SK-N-SH (cell line): ENCODE results near the gene BNIP5. TPM values are rescaled to one million over a fixed set of nuclear protein-coding genes. Genes with fewer than 3 reads are reported as not detected.

Experiments
- CTCF ChIA-PET: fragments of 300-600, 350-600 bp; formaldehyde crosslinking; extraction: SDS; loops from one replicate; lab custom pipeline; 2021; lab: Yijun Ruan, JAX
- POLR2A ChIA-PET: fragments of 350-600 bp; sonication (Branson Sonifier 250); formaldehyde crosslinking; extraction: SDS; loops from one replicate; lab custom pipeline; 2020; ENCODE audit warnings: antibody characterized with exemption, inconsistent platforms; lab: Yijun Ruan, JAX
- DNase-seq: peaks from one replicate; pipeline ENCODE4 v3.0.0; 2012
- H2AFZ ChIP-seq: fragments of 200-600 bp; sonication (generic); 2 replicates; pipeline ENCODE4 v1.8.1; 2016; ENCODE audit warnings: antibody characterized with exemption, mild to moderate bottlenecking, low read depth
- H3F3A ChIP-seq: fragments of 200-600 bp; sonication (generic); replicated peaks from 2 replicates; pipeline ENCODE3; 2016; ENCODE audit warnings: antibody characterized with exemption, mild to moderate bottlenecking; ENCODE audit not compliant: insufficient read depth
- H3K27ac ChIP-seq, 2 experiments: fragments of 200-500 bp in 1 of 2; fragments of 200-600 bp in 1 of 2; sonication (Bioruptor generic) in 1 of 2; sonication (generic), shearing (Covaris generic) in 1 of 2; 2 replicates each; pipeline versions ENCODE4 v1.5.1 to v1.6.1; 2014 to 2016; ENCODE audit warnings: low read depth in 2 of 2, inconsistent platforms in 1 of 2, low read length in 1 of 2, mild to moderate bottlenecking in 1 of 2, mixed read lengths in 1 of 2
- H3K27me3 ChIP-seq: fragments of 200-600 bp; sonication (generic), shearing (Covaris generic); 2 replicates; pipeline ENCODE4 v1.6.1; 2016; ENCODE audit warnings: mixed run types; ENCODE audit not compliant: insufficient read depth
- H3K36me3 ChIP-seq, 2 experiments: fragments of 200-500 bp in 1 of 2; fragments of 200-600 bp in 1 of 2; sonication (Bioruptor generic) in 1 of 2; sonication (generic) in 1 of 2; replicated peaks in 1 of 2; 2 replicates each; pipeline versions ENCODE3 to v1.5.1; 2014 to 2016; ENCODE audit warnings: low read length in 1 of 2, mild to moderate bottlenecking in 1 of 2; ENCODE audit not compliant: insufficient read depth in 2 of 2, control insufficient read depth in 1 of 2
- H3K4me1 ChIP-seq, 2 experiments: fragments of 200-500 bp in 1 of 2; fragments of 200-600 bp in 1 of 2; sonication (Bioruptor generic) in 1 of 2; sonication (generic), shearing (Covaris generic) in 1 of 2; 2 replicates each; pipeline versions ENCODE4 v1.5.1 to v1.6.1; 2014 to 2016; ENCODE audit warnings: low read depth in 1 of 2, low read length in 1 of 2, mixed run types in 1 of 2; ENCODE audit not compliant: insufficient read depth in 2 of 2, control insufficient read depth in 1 of 2
- H3K4me2 ChIP-seq: fragments of 200-600 bp; sonication (generic), shearing (Covaris generic); 2 replicates; pipeline ENCODE4 v1.6.1; 2017; ENCODE audit warnings: mixed run types
- H3K4me3 ChIP-seq, 2 experiments: fragments of 200-500 bp in 1 of 2; fragments of 200-600 bp in 1 of 2; sonication (Bioruptor generic) in 1 of 2; sonication (generic), shearing (Covaris generic) in 1 of 2; 2 replicates each; pipeline versions ENCODE4 v1.5.1 to v1.8.1; 2014 to 2016; ENCODE audit warnings: low read depth in 2 of 2, inconsistent platforms in 1 of 2, low read length in 1 of 2, mild to moderate bottlenecking in 1 of 2, mixed read lengths in 1 of 2, moderate library complexity in 1 of 2
- H3K79me2 ChIP-seq: fragments of 200-600 bp; sonication (generic); 2 replicates; pipeline ENCODE4 v1.8.1; 2017; ENCODE audit warnings: mild to moderate bottlenecking; ENCODE audit not compliant: insufficient read depth
- H3K9ac ChIP-seq: fragments of 200-600 bp; sonication (generic); 2 replicates; pipeline ENCODE4 v1.6.1; 2017; ENCODE audit warnings: mixed run types
- H3K9me2 ChIP-seq: fragments of 200-600 bp; sonication (generic); 2 replicates; pipeline ENCODE4 v1.6.1; 2017; ENCODE audit warnings: mixed run types
- H3K9me3 ChIP-seq: fragments of 200-600 bp; sonication (generic); 2 replicates; pipeline ENCODE4 v1.6.1; 2017; ENCODE audit warnings: mixed run types, mild to moderate bottlenecking, moderate library complexity
- H4K20me1 ChIP-seq: fragments of 200-600 bp; sonication (generic); 2 replicates; pipeline ENCODE4 v1.6.1; 2017; ENCODE audit warnings: mild to moderate bottlenecking, mixed run types; ENCODE audit not compliant: insufficient read depth
- ELF1 ChIP-seq: IDR thresholded peaks from 2 replicates; pipeline ENCODE4 v1.4.0; 2012
- FOSL2 ChIP-seq: IDR thresholded peaks from 2 replicates; pipeline ENCODE4 v1.4.0; 2012; ENCODE audit warnings: low read depth, mild to moderate bottlenecking, moderate library complexity, borderline replicate concordance
- FOXM1 ChIP-seq: IDR thresholded peaks from 2 replicates; pipeline ENCODE4 v1.4.0; 2012; ENCODE audit warnings: low read depth, mild to moderate bottlenecking
- GATA2 ChIP-seq: sonication (generic); formaldehyde crosslinking; IDR thresholded peaks from 2 replicates; pipeline ENCODE4 v1.5.0; 2020; ENCODE audit warnings: mild to moderate bottlenecking, missing genetic modification reagents
- NRF1 ChIP-seq: IDR thresholded peaks from 2 replicates; pipeline ENCODE4 v1.6.1; 2012; ENCODE audit warnings: low read depth, mild to moderate bottlenecking, low read length
- POLR2AphosphoS5 ChIP-seq: IDR thresholded peaks from 2 replicates; pipeline ENCODE4 v1.6.1; 2012; ENCODE audit warnings: low read depth, low read length
- RAD21 ChIP-seq: IDR thresholded peaks from 2 replicates; pipeline ENCODE4 v1.6.1; 2012; ENCODE audit warnings: mild to moderate bottlenecking, low read length
- RCOR1 ChIP-seq: fragments of 150-350 bp; IDR thresholded peaks from 2 replicates; pipeline ENCODE4 v1.6.1; 2017; ENCODE audit warnings: antibody characterized with exemption, low read length
- RFX5 ChIP-seq: IDR thresholded peaks from 2 replicates; pipeline ENCODE4 v1.6.1; 2012; ENCODE audit warnings: mild to moderate bottlenecking, improper control_type of control experiment, low read length
- RXRA ChIP-seq: IDR thresholded peaks from 2 replicates; pipeline ENCODE4 v1.4.0; 2012; ENCODE audit warnings: low read depth, mild to moderate bottlenecking, borderline replicate concordance
- SIN3A ChIP-seq: IDR thresholded peaks from 2 replicates; pipeline ENCODE4 v1.6.1; 2012; ENCODE audit warnings: low read depth, mild to moderate bottlenecking, low read length, moderate library complexity, borderline replicate concordance
- TAF1 ChIP-seq: IDR thresholded peaks from 2 replicates; pipeline ENCODE4 v1.6.1; 2012; ENCODE audit warnings: low read depth, mild to moderate bottlenecking, low read length, moderate library complexity, borderline replicate concordance
- TCF12 ChIP-seq: IDR thresholded peaks from 2 replicates; pipeline ENCODE4 v1.4.0; 2012
- YY1 ChIP-seq: IDR thresholded peaks from 2 replicates; pipeline ENCODE4 v1.4.0; 2012; ENCODE audit warnings: low read depth, mild to moderate bottlenecking
- WGBS: methylation state at CpG from one replicate; pipeline ENCODE4 v1.1.6; 2017; ENCODE audit warnings: low lambda C conversion rate; 5-methylcytosine and 5-hydroxymethylcytosine counted together
- polyA plus RNA-seq, 3 experiments: library from polyadenylated mRNA; depleted of rRNA; stranded (reverse); fragments of >200 nt; gene quantifications; 2 replicates each; pipeline ENCODE4 v1.2.3, GENCODE V29; 2012
- TF ChIP-seq, protein P1 (sequence below): fragments of 200-600 bp; sonication (generic); IDR thresholded peaks from 2 replicates; pipeline ENCODE4 v1.6.1; 2017; ENCODE audit warnings: antibody characterized with exemption, mild to moderate bottlenecking, moderate library complexity
- TF ChIP-seq, protein P2 (sequence below): IDR thresholded peaks from 2 replicates; pipeline ENCODE4 v1.4.0; 2012; ENCODE audit warnings: low read depth, borderline replicate concordance
- TF ChIP-seq, protein P3 (sequence below): IDR thresholded peaks from 2 replicates; pipeline ENCODE4 v1.4.0; 2012; ENCODE audit warnings: low read depth
- TF ChIP-seq, protein P4 (sequence below): IDR thresholded peaks from 2 replicates; pipeline ENCODE4; 2012

Gene BNIP5
- polyA plus RNA-seq, 1 of the 3 experiments (the other 2 are of a cell fraction), result not detected

DNA sequence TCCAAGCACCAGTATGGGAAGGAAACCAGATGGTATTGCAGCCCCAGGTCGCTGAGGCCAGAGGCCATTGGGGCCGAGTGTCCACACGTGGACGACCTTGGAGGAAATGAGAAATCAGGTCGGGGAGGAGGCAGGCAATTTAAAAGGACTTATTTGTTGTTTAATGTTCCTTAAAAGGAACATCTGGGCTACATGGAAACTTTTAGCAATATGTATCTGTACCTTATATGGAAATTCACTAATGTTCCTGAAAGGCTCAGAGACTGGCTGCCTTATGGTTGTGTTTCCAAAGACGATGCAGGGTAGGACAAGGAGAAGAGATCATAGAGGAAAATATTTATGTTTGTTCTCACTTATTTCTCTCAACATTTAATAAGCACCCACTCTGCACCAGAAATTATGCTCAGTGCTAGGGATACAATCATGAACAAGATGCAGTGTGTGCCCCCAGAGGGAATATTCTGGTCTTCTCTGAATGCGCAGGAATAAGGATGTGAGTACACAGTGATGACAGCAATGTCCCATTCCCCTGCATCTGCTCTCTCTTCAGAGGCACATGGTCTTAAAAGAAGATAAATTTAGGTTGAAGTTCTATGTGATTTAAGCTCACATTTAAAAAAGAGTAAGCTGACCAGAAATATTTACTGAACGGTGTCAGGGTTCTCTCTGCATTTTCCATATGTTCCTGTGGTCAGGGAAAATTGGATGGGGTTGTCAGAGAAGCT is 3.4 kb downstream of the BNIP5 start:
- Histone ChIP-seq H3K4me1 (no peaks in the 10 kb centered on the region), H4K20me1 (no peaks in the 10 kb centered on the region), H3K79me2 (no peaks in the 10 kb centered on the region), H3F3A (no peaks in the 10 kb centered on the region), H3K4me2 (no peak overlapping the region), H3K9ac (no peak overlapping the region), H3K9me2 (no peaks in the 10 kb centered on the region), H3K4me3 (no peak overlapping the region), H3K9me3 (no peaks in the 10 kb centered on the region), H3K27me3 (peaks cover 34% of the 10 kb centered on the region)
- CTCF ChIA-PET, result interaction anchor here (0.7 to 1.9 kb wide), 6 partner anchors 8 to 31 kb away, joined by 3 to 11 read pairs (median 3); no protein-coding TSS in a partner anchor
- 70% methylated on average over 8 of the region's 8 CpGs for WGBS
- POLR2A ChIA-PET, result no interaction called here
- no peak for DNase-seq
- TF ChIP-seq, protein P1, sequence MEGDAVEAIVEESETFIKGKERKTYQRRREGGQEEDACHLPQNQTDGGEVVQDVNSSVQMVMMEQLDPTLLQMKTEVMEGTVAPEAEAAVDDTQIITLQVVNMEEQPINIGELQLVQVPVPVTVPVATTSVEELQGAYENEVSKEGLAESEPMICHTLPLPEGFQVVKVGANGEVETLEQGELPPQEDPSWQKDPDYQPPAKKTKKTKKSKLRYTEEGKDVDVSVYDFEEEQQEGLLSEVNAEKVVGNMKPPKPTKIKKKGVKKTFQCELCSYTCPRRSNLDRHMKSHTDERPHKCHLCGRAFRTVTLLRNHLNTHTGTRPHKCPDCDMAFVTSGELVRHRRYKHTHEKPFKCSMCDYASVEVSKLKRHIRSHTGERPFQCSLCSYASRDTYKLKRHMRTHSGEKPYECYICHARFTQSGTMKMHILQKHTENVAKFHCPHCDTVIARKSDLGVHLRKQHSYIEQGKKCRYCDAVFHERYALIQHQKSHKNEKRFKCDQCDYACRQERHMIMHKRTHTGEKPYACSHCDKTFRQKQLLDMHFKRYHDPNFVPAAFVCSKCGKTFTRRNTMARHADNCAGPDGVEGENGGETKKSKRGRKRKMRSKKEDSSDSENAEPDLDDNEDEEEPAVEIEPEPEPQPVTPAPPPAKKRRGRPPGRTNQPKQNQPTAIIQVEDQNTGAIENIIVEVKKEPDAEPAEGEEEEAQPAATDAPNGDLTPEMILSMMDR, result no peak
- no peak for TF ChIP-seq RAD21
- TF ChIP-seq, protein P2, sequence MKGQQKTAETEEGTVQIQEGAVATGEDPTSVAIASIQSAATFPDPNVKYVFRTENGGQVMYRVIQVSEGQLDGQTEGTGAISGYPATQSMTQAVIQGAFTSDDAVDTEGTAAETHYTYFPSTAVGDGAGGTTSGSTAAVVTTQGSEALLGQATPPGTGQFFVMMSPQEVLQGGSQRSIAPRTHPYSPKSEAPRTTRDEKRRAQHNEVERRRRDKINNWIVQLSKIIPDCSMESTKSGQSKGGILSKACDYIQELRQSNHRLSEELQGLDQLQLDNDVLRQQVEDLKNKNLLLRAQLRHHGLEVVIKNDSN, result no peak
- no peak for TF ChIP-seq RXRA
- no peak for TF ChIP-seq RFX5
- no peak for TF ChIP-seq NRF1
- TF ChIP-seq, protein P3, sequence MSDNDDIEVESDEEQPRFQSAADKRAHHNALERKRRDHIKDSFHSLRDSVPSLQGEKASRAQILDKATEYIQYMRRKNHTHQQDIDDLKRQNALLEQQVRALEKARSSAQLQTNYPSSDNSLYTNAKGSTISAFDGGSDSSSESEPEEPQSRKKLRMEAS, result no peak
- TF ChIP-seq SIN3A, result no peak
- no peak for TF ChIP-seq POLR2AphosphoS5
- no peak for TF ChIP-seq RCOR1
- no peak for TF ChIP-seq TCF12
- TF ChIP-seq, all 33 proteins: peak for 0
- no peak overlapping the region for H2AFZ ChIP-seq
- no peak overlapping the region for H3K27ac ChIP-seq
- H3K36me3 ChIP-seq, result no peaks in the 10 kb centered on the region

DNA sequence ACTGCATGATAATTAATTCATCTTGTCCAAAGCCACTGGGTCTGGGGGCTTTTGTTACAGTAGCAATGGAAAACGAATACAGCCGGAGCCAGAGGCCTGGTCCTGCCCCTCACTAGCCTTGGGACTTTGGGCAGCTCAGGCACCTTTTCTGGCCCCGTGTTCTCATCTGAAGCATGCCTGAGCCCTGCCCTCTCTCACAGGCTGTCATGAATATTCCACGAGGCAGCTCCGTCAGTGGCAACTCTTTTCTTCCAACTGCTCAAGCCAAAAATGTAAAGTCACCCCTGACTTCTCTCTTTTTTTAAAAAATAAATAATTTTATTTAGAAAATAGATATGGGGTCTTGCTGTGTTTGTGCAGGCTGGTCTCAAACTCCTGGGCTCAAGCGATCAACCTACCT is 5.3 kb downstream of the BNIP5 start:
- ChIA-PET POLR2A (no interaction called here), CTCF (interaction anchor here (0.7 to 3.9 kb wide), 4 partner anchors 10 to 30 kb away, joined by 3 to 28 read pairs (median 3); no protein-coding TSS in a partner anchor)
- H3K36me3 ChIP-seq, result no peaks in the 10 kb centered on the region
- no peaks in the 10 kb centered on the region for H3K9me2 ChIP-seq
- no peak for DNase-seq
- 76% methylated on average over 6 of the region's 6 CpGs for WGBS
- H3K9me3 ChIP-seq, result no peaks in the 10 kb centered on the region
- H3K9ac ChIP-seq, result no peak overlapping the region
- H2AFZ ChIP-seq, result no peak overlapping the region
- no peak overlapping the region for H3K27ac ChIP-seq
- H4K20me1 ChIP-seq, result no peaks in the 10 kb centered on the region
- H3K4me2 ChIP-seq, result no peak overlapping the region
- peaks cover 34% of the 10 kb centered on the region for H3K27me3 ChIP-seq
- peaks cover 0 to 4% of the 10 kb centered on the region in 2 experiments; a peak in 1 of 4 replicates for H3K4me1 ChIP-seq
- H3K79me2 ChIP-seq, result no peaks in the 10 kb centered on the region
- H3K4me3 ChIP-seq, result no peak overlapping the region
- TF ChIP-seq RCOR1 (no peak), FOSL2 (no peak), TAF1 (no peak), GATA2 (CRISPR knock-in tag) (no peak), YY1 (no peak), FOXM1 (no peak), ELF1 (no peak), SIN3A (no peak)
- TF ChIP-seq, protein P3, result no peak
- TF ChIP-seq, protein P4, sequence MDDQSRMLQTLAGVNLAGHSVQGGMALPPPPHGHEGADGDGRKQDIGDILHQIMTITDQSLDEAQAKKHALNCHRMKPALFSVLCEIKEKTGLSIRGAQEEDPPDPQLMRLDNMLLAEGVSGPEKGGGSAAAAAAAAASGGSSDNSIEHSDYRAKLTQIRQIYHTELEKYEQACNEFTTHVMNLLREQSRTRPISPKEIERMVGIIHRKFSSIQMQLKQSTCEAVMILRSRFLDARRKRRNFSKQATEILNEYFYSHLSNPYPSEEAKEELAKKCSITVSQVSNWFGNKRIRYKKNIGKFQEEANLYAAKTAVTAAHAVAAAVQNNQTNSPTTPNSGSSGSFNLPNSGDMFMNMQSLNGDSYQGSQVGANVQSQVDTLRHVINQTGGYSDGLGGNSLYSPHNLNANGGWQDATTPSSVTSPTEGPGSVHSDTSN, result no peak
- TF ChIP-seq, all 33 proteins: peak for 0
- no peaks in the 10 kb centered on the region for H3F3A ChIP-seq
